Mammary epithelial cell (primary cell): ENCODE measurements around the gene MED22.

ENCODE experiments used
- CTCF ChIP-seq, 2 donors: IDR thresholded peaks in 1 of 2; conservative IDR thresholded peaks in 1 of 2; 2 replicates each; pipeline ENCODE4 v1.5.1; 2011 to 2012; ENCODE audit warnings: inconsistent platforms in 2 of 2, low read length in 2 of 2, mild to moderate bottlenecking in 2 of 2, control low read depth in 1 of 2, low read depth in 1 of 2; ENCODE audit not compliant: insufficient read depth in 1 of 2; ENCODE audit errors: extremely low read depth in 1 of 2
- EZH2 ChIP-seq: IDR thresholded peaks from 2 replicates; pipeline ENCODE4 v1.6.1; 2012; ENCODE audit warnings: low read length, inconsistent platforms, borderline replicate concordance

GRCh38 chr9:133344071-133344470, 3.9 kb downstream of the MED22 start:
- TF ChIP-seq CTCF (conservative IDR thresholded peaks at IDR 0.05 in 1 of 2, IDR thresholded peaks at IDR 0.05 in 1 of 2; ENCODE audit: extremely low read depth in 1 of 2, insufficient read depth in 1 of 2, low read depth in 1 of 2, low read length in 2 of 2) (no peak), EZH2 (no peak)
